ENCODE results near the gene NKX1-1. TPM values are rescaled to one million over a fixed set of nuclear protein-coding genes. Genes with fewer than 3 reads are reported as not detected.

The NKX1-1 gene
- total RNA-seq, 1 donor from 2014 or later, result not detected

DNA sequence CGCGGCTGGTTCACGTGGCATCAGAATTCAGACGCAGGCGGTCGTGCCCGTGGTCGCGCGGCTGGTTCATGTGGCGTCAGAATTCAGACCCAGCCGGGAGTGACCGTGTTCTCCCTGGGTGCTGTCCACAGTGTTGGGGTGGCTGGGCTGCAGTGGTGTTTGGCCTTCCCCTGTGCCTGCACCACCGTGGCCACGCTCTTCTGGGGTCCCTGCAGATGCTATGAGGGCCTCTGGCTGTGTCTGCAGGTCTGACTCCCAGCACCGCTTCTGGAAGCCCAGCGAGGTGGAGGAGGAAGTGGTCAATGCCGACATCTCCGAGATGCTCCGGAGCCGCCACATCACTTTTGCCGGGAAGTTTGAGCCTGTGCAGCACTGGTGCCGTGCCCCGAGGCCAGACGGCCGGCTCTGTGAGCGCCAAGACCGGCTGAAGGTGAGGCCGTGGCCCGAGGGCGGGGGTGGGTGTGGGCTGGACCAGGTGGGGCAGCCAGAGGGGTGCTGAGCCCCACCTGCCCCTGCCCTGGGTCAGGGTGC, 26.4 kb downstream of the NKX1-1 start:
- DNase-seq (ENCODE audit: extremely low spot score in 2 of 2), result no peak
- TF ChIP-seq, protein P1, sequence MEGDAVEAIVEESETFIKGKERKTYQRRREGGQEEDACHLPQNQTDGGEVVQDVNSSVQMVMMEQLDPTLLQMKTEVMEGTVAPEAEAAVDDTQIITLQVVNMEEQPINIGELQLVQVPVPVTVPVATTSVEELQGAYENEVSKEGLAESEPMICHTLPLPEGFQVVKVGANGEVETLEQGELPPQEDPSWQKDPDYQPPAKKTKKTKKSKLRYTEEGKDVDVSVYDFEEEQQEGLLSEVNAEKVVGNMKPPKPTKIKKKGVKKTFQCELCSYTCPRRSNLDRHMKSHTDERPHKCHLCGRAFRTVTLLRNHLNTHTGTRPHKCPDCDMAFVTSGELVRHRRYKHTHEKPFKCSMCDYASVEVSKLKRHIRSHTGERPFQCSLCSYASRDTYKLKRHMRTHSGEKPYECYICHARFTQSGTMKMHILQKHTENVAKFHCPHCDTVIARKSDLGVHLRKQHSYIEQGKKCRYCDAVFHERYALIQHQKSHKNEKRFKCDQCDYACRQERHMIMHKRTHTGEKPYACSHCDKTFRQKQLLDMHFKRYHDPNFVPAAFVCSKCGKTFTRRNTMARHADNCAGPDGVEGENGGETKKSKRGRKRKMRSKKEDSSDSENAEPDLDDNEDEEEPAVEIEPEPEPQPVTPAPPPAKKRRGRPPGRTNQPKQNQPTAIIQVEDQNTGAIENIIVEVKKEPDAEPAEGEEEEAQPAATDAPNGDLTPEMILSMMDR (IDR thresholded peaks at IDR 0.05), result no peak
- TF ChIP-seq POLR2AphosphoS5 (IDR thresholded peaks at IDR 0.05; ENCODE audit: insufficient read depth in 1 of 2, low read depth in 1 of 2), result no peak
- TF ChIP-seq POLR2A (IDR thresholded peaks at IDR 0.05), result no peak
- intact Hi-C loops (cut with DNase I), result no loop called here
- no peak overlapping the region for H3K27ac ChIP-seq
- no peak overlapping the region for H3K4me3 ChIP-seq
- H3K4me1 ChIP-seq, result no peaks in the 10 kb centered on the region
- peaks cover 0 to 14% of the 10 kb centered on the region in 2 donors for H3K36me3 ChIP-seq
- no peaks in the 10 kb centered on the region for H3K27me3 ChIP-seq
- H3K9me3 ChIP-seq, result no peaks in the 10 kb centered on the region

- TF ChIP-seq, protein P1 (IDR thresholded peaks at IDR 0.05), result no peak
- no peak for TF ChIP-seq POLR2A (IDR thresholded peaks at IDR 0.05)
- no peak for TF ChIP-seq POLR2AphosphoS5 (IDR thresholded peaks at IDR 0.05; ENCODE audit: insufficient read depth in 1 of 2, low read depth in 1 of 2)
- DNase-seq (ENCODE audit: extremely low spot score in 2 of 2), result no peak
- peaks cover 0 to 10% of the 10 kb centered on the region in 2 donors for H3K36me3 ChIP-seq
- H3K9me3 ChIP-seq, result no peaks in the 10 kb centered on the region
- no peaks in the 10 kb centered on the region for H3K27me3 ChIP-seq
- H3K27ac ChIP-seq, result no peak overlapping the region
- H3K4me3 ChIP-seq, result no peak overlapping the region
- H3K4me1 ChIP-seq, result no peaks in the 10 kb centered on the region
- intact Hi-C loops (cut with DNase I), result no loop called here
Observed at GRCh38 chr4:1379351-1379781, 26.9 kb downstream of the NKX1-1 start.

DNA sequence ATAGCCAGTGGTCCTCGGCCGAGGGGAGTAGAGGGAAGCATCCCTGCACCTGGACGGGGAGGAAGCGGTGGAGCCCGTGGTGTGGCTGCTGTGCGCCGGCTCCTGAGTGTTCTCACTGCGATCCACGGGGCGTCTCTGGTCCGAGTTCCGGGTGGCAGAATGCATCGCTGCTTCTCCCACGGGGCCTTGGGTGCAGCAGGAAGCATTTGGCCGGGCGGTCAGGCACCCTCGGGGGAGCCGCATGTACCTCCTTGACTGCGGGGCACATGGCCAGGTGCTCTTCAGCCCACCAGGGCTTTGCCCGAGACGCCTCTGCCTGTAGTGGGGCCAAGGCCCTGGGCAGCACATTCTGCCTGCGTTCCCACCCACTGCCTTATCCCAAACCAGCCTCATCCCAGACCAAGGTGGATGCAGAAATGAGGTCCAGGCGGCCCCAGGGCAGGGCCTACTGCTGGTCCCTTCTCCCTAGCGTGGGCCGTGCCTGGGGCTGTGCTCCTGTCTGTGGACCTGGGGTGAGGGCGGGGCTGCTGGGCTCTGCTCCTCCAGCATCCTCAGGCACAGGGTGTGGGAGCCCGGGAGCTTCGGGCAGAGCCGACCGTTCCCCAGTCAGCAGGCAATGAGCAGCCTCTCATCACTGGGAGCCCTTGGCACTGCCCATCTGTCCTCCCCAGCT, 27.5 kb downstream of the NKX1-1 start:
- Histone ChIP-seq H3K36me3 (peaks cover 0 to 4% of the 10 kb centered on the region in 2 donors), H3K27ac (no peak overlapping the region), H3K4me1 (no peaks in the 10 kb centered on the region), H3K9me3 (no peaks in the 10 kb centered on the region), H3K4me3 (no peak overlapping the region), H3K27me3 (no peaks in the 10 kb centered on the region)
- no peak for DNase-seq (ENCODE audit: extremely low spot score in 2 of 2)
- intact Hi-C loops (cut with DNase I), result no loop called here
- TF ChIP-seq, protein P1 (IDR thresholded peaks at IDR 0.05), result no peak
- TF ChIP-seq POLR2A (IDR thresholded peaks at IDR 0.05) (no peak), POLR2AphosphoS5 (IDR thresholded peaks at IDR 0.05; ENCODE audit: insufficient read depth in 1 of 2, low read depth in 1 of 2) (no peak)

DNA sequence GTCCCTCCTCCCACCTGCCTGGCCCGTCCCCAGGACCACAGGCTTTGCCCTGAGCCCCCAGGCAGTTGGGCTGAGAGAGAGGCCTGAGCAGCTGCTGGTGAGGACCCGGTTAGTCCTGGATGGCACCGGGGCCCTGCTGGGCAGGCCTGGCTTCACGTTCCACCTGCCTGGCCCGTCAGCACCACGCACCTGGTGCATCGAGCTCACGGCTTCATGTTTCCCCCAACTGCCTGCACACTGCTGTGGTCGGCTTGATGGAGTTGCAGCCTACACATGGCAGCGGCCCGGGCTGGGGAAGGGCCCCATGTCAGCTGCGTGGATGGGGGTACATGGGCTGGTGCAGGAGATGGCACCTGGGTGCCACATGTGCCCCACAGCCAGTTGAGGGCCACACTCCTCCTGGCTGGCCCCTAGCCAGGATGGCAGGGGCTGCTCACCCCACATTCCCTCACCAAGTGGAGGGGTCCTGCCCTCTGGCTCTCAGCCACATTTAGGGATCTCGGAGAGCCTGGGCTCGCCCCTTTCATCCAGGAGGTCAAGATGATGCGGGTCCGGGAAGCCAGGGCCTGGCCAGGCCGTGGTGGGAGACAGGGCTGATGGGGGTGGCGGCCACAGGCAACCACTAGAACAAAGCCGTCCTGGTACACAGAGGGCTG, 28.5 kb downstream of the NKX1-1 start:
- Histone ChIP-seq H3K27me3 (no peaks in the 10 kb centered on the region), H3K36me3 (no peaks in the 10 kb centered on the region), H3K9me3 (no peaks in the 10 kb centered on the region), H3K4me3 (no peak overlapping the region), H3K27ac (no peak overlapping the region), H3K4me1 (no peaks in the 10 kb centered on the region)
- DNase-seq (ENCODE audit: extremely low spot score in 2 of 2), result no peak
- intact Hi-C loops (cut with DNase I), result no loop called here
- TF ChIP-seq, protein P1 (IDR thresholded peaks at IDR 0.05), result no peak
- TF ChIP-seq POLR2AphosphoS5 (IDR thresholded peaks at IDR 0.05; ENCODE audit: insufficient read depth in 1 of 2, low read depth in 1 of 2) (no peak), POLR2A (IDR thresholded peaks at IDR 0.05) (no peak)
